Measurements from ENCODE around the gene GNAS.
"Not testable (repeated sequence)": the region's sequence is repeated elsewhere in the genome, so short reads cannot be mapped to it uniquely, and the experiment has no call there.

GNAS gene

DNA sequence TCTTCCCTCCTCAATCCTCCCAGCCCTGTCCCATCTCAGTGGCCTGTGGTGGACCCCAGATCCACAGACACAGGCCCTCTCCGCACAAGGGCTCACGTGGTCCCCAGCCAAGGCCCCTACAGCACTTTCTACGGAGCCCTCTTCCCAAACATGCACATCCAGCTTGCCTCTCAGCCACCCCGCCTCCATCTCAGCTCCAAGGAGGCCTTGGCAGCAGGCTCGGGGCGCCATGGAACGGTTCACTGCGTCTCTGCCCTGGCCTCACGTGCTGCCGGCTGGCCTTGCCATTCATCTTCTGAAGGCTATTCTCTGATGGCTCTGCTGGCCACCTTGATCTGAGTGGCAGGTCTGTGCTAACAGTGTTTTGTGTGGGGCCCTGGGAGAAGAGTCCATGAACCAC is 34.8 kb upstream of the GNAS start:
- no peak overlapping the region for H3K4me3 ChIP-seq (ENCODE audit: low read depth, low read length)
- no peak for DNase-seq
- TF ChIP-seq, protein P1, sequence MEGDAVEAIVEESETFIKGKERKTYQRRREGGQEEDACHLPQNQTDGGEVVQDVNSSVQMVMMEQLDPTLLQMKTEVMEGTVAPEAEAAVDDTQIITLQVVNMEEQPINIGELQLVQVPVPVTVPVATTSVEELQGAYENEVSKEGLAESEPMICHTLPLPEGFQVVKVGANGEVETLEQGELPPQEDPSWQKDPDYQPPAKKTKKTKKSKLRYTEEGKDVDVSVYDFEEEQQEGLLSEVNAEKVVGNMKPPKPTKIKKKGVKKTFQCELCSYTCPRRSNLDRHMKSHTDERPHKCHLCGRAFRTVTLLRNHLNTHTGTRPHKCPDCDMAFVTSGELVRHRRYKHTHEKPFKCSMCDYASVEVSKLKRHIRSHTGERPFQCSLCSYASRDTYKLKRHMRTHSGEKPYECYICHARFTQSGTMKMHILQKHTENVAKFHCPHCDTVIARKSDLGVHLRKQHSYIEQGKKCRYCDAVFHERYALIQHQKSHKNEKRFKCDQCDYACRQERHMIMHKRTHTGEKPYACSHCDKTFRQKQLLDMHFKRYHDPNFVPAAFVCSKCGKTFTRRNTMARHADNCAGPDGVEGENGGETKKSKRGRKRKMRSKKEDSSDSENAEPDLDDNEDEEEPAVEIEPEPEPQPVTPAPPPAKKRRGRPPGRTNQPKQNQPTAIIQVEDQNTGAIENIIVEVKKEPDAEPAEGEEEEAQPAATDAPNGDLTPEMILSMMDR (IDR thresholded peaks at IDR 0.05; ENCODE audit: low read depth, low read length) = no peak
- H3K27me3 ChIP-seq = no peaks in the 10 kb centered on the region
- no peaks in the 10 kb centered on the region for H3K4me1 ChIP-seq
- no peaks in the 10 kb centered on the region for H3K9me3 ChIP-seq
- H3K36me3 ChIP-seq = no peaks in the 10 kb centered on the region; the same call in 1 of the 2 replicates

DNA sequence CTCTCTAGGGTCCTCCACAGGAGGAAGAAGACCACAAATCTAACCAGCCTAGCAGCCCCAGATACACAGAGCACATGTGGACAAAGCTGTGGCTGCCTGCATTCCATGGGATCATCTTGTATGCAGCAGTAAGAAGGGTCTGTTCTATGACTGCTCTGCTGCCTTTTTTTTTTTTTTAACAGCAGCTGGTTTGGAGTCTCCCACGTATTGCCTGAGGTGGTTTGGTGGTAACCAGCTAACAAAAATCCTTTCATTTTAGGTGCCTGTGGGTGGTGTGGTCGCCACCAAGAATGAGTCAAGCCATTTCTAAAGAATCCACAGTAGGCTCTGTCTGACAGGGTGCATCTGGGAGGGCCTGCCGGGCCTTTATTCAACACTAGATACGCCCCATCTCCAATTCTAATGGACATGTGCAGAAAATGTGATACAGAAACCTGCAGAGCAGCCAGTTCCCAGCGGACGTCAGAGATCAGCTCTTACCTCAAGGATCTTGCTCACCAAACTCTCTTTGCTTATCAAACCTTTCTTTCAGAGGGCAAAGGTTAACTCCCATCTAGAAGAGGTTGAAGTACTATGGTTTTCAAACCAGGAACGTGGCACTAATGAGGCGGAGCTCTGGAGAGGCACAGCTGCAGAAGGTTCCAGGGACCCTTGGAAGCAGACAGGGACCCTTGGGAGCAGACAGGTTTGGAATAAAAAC is 33.8 kb upstream of the GNAS start:
- Histone ChIP-seq H3K4me3 (ENCODE audit: low read depth, low read length) (no peak overlapping the region), H3K4me1 (no peaks in the 10 kb centered on the region), H3K36me3 (no peaks in the 10 kb centered on the region; the same call in 1 of the 2 replicates), H3K27me3 (no peaks in the 10 kb centered on the region), H3K9me3 (no peaks in the 10 kb centered on the region)
- TF ChIP-seq, protein P1 (IDR thresholded peaks at IDR 0.05; ENCODE audit: low read depth, low read length) = no peak
- DNase-seq = no peak

DNA sequence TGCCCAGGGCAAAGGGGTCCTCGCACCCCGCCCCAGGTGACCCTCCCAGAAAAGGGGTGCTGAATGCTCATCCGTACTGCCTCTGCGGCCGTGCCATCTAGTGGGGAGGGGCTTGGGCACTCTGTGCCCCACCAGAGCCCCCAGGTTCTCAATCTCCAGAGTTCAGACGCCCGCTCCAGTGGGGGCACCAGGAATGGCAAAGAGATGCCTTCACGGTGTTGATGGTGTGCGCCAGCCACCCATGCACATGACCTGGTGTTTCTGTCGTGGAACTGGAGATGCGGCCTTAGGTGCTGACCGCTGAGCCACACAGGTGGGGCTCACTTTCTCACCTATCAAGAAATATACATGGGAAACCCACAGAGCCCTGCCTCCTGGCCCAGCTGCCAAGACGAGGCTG is 32.6 kb upstream of the GNAS start:
- Histone ChIP-seq H3K4me1 (no peaks in the 10 kb centered on the region), H3K9me3 (no peaks in the 10 kb centered on the region), H3K4me3 (ENCODE audit: low read depth, low read length) (no peak overlapping the region), H3K27me3 (no peaks in the 10 kb centered on the region), H3K36me3 (no peaks in the 10 kb centered on the region; the same call in 1 of the 2 replicates)
- no peak for DNase-seq
- TF ChIP-seq, protein P1 (IDR thresholded peaks at IDR 0.05; ENCODE audit: low read depth, low read length) = no peak

DNA sequence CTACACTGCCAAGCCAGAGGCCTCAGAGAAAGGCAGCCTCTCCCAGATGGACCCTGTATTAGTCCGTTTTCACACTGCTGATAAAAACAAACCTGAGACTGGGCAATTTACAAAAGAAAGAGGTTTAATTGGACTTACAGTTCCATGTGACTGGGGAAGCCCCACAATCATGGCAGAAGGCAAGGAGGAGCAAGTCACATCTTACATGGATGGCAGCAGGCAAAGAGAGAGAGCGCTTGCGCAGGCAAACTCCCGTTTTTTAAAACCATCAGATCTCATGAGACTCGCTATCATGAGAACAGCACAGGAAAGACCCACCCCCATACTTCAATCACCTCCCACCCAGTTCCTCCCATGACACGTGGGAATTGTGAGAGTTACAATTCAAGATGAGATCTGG is 32.0 kb upstream of the GNAS start:
- not testable (repeated sequence) for H3K4me1 ChIP-seq; H3K4me3 ChIP-seq (ENCODE audit: low read depth, low read length); H3K9me3 ChIP-seq; H3K36me3 ChIP-seq; H3K27me3 ChIP-seq; DNase-seq

DNA sequence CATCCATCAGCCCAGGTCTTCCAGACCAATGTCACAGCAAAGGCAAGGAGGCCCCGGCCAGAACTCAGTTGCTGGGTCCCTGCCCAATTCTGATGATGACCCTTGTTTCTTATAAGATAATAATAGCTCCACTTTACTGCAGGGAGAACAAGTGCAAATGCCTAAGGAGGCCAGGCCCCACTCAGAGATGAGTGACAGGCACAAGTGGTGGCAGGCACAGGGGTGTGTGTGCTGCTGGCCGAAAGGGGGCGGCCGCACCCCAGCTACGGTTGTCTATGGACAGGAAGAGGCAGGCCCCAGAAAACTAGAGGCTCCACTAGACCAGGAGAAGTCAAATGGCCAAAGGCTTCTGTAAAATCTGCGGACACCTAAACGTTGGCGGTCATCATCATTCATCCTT is 30.4 kb upstream of the GNAS start:
- Histone ChIP-seq H3K4me3 (ENCODE audit: low read depth, low read length) (no peak overlapping the region), H3K9me3 (no peaks in the 10 kb centered on the region), H3K27me3 (no peaks in the 10 kb centered on the region), H3K36me3 (no peaks in the 10 kb centered on the region; the same call in 1 of the 2 replicates), H3K4me1 (no peaks in the 10 kb centered on the region)
- TF ChIP-seq, protein P1 (IDR thresholded peaks at IDR 0.05; ENCODE audit: low read depth, low read length) = no peak
- DNase-seq = no peak

DNA sequence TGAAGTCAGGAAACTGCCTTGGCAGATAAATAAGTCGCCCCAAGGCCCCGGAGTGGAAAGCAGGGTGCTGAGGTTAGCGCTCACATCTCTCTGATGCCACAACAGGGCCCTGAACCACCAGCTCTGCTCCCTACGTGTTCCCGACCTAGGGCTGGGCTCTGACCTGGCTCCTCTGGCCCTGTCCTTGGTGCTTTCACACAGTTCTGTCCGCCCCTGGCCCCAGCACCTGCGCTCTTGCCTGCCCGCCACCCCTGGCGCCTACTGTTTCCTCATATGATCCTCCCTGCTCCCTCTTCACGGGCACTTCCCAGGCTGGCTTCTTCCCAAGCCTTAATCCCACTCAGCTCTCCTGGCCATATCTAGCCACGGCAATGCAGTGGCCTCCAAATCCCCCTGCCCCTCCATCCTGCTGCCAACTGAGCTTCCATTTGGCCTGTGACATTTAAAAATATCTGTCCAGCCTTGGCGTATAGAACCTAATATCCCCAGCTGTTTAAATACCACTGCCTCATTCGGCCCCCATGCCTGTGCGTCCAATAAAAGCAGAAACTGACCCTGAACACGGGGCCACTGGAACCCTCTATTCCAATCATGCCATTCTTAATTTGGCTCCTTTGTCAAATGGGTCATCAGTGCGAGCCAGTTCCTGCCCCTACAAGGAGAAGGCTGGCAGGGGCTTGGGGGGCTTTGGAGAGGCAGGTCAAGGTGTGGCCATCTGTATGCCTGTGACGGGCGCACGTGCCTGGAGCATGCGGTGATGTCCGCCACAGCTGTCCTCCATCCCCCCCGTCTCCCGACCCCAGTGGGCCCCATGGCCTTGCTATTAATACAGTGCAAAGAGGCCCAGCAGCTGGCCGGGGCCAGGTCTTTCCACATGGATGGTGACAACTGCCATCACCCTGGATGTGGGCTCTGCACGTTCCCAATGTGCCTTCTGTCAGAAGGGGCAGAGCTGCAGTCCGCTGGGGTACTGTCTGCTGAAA is 29.5 kb upstream of the GNAS start:
- Histone ChIP-seq H3K4me3 (ENCODE audit: low read depth, low read length) (no peak overlapping the region), H3K36me3 (peaks cover 1% of the 10 kb centered on the region; the same call in 1 of the 2 replicates), H3K4me1 (no peaks in the 10 kb centered on the region), H3K27me3 (no peaks in the 10 kb centered on the region), H3K9me3 (no peaks in the 10 kb centered on the region)
- no peak for DNase-seq
- TF ChIP-seq, protein P1 (IDR thresholded peaks at IDR 0.05; ENCODE audit: low read depth, low read length) = no peak

All from BE2C (cell line).